DOHH2 (cell line): Measurements from ENCODE around the gene FGFR3.

Experiments
- CTCF ChIP-seq: fragments of 200-600 bp; sonication (generic); IDR thresholded peaks from one replicate; pipeline ENCODE4 v1.5.1; 2014; ENCODE audit warnings: antibody characterized with exemption, mild to moderate bottlenecking, low read depth, low read length; ENCODE audit not compliant: poor library complexity, severe bottlenecking
- EZH2phosphoT487 ChIP-seq: fragments of 200-600 bp; sonication (generic); IDR thresholded peaks from 2 replicates; pipeline ENCODE4 v1.6.1; 2017; ENCODE audit warnings: borderline replicate concordance, mild to moderate bottlenecking, antibody characterized with exemption, low read length, moderate library complexity, mixed read lengths

- no peak for TF ChIP-seq CTCF
- TF ChIP-seq EZH2phosphoT487 = no peak
These were observed 27.6 kb upstream of the FGFR3 start for GRCh38 chr4:1765409-1766072.
